Endometrial microvascular endothelial cells (primary cell): ENCODE results near the gene SPECC1. TPM values are rescaled to one million over a fixed set of nuclear protein-coding genes. Genes with fewer than 3 reads are reported as not detected.
"Not testable (repeated sequence)": the region's sequence is repeated elsewhere in the genome, so short reads cannot be mapped to it uniquely, and the experiment has no call there.

Experiments used
- in situ Hi-C: cut with HindIII; loops from 2 replicates; pipeline ENCODE4 v1.10.0; 2017; ENCODE audit warnings: low sequenced_read_pairs, low pct_unique_long_range_greater_than_20kb; ENCODE audit errors: inconsistent ontology term
- total RNA-seq: library from RNA; depleted of rRNA; stranded (reverse); fragments of >200 nt; gene quantifications from one replicate; pipeline ENCODE4 v1.2.3, GENCODE V29; 2015; ENCODE audit errors: inconsistent ontology term

The SPECC1 gene
- total RNA-seq, 1 donor from 2014 or later: 15.1 TPM

DNA sequence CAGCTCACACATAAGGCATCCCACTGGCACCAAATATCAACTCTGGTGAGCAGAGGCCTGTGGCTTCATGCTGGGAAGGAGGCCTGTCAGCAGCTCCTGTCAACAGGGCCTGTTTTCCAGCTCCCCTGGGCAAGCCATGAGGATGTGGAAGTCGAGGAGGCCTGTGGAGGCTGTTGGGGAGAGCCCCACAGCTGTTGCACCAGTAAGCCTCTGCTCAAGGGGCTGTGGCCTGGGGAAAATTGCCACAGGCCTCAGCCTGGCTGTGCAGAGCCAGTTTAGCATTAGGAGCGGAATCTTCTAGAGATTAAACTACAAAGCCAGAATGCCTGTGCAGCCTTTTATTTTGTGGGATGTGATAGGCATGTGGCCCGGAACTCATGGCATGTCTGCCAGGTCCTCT is 202.1 kb downstream of the SPECC1 start:
- in situ Hi-C loops: no loop called here

DNA sequence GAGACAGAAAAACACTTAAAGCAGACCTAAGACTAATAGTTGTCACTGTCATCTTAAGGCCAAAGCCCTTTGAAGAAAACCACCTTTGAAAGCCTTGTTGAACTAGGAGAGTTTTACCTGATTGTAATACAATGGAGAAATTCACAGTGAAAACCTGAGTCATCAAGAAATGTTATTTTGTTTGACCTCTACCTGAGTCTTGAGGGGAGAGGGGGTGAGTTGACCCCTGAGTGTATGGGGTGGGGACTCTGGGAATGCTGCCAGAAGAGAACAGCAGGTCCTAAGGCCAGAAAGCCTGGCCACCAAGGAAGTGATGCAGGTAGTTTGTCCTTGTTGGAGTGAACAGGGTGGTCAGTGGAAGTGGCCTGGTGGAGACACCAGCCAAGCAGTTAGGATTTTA is 204.3 kb downstream of the SPECC1 start:
- in situ Hi-C loops: no loop called here

DNA sequence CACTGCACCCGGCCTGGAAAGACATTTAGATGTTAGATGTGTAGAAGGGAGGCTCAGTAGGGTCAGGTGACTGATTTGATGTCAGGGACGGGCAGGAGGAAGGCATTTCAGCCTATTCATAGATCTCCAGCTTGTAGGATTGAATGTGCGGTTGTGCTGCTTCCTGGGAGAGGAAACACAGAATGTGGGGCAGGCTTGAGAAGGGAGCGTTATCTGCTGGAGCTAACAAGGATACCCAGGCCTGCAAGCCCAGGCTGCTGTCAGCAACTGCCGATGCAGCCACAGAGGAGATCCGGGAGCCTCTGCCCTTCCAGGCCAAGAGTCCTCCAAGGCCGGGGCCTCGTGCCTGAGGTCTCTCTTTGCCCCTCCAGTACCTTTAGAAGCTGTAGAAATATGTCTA is 205.6 kb downstream of the SPECC1 start:
- in situ Hi-C loops: no loop called here

DNA sequence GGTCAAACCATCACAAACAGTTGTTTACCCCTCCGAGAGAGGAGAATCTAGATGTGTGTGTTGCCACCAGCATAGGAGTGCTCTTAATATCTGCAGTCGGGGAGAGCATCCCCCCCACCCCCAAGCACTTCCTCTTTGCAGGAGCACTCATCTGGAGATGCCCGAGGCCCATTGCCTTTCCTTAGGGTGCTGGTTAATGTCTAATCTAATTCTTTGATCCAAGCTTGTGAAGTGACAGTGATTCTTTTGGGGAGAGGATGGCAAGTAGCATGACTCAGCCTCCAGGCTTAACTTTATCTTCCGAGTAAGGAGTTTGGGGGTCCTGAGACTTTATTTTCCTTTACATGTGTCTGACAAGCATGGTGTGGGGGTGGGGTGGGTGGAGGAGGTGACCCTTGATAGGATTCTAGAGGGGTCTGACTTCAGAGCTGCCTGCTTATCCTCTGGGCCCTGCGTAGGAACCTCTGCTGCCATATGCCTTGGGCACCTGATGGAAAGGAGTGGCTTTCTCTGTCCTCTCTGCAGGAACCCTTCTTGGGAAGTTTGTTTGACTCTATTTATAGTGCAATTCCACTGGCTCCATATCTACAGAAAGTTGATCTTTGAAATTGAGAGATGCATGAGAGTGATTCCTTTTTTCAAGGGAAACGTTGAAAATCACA is 207.1 kb downstream of the SPECC1 start:
- in situ Hi-C loops: no loop called here

DNA sequence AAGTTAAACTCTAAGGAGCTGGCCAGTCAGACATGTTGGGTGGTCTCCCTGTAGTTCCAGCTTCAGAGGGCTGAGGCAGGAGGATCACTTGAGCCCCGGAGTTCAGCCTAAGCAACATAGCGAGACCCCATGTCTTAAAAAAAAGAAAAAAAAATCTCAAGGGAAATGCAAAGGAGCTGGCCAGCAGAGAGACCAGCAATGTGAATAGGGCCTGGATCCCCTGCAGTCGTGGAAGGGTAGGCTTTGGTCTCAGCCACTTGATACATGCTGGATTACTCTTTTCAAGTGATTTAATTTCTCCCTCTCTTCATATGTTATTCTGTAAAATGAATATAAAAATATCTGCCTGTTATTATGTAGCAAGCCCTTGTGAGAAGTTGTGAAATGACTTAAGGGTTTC is 207.7 kb downstream of the SPECC1 start:
- in situ Hi-C loops: no loop called here

DNA sequence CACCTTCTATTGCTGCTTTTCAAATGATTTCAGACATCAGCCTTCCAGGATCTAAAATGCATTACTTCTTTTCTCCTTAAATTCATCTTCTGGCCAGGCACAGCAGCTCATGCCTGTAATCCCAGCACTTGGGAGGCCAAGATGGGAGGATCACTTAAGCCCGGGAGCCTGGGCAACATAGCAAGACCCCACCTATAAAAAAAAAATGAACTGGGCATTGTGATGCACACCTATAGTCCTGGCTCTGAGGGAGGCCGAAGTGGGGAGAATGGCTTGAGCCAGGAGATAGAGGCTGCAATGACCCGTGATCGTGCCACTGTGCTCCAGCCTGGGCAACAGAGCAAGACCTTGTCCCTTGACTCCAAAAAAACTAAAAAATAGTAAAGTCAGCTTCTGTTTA is 208.5 kb downstream of the SPECC1 start:
- in situ Hi-C loops: no loop called here

DNA sequence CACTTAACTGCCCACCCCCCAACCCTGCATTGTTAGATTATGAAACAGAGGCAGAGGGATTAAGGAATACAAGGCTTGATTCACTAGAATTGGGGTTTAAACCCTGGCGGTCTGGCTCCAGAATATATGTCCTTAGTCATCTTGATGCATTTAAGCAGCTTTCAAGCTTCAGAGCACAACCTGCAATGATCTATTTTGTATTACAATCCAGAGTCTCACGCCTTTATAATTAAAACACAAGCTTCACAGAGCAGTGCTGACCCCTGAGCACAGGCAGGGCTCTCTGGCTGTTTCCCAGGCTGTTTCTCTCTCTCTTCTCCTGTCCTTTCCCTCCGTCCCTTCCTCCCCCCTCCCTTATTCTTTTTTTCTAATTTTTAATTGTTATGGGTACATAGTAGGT is 209.1 kb downstream of the SPECC1 start:
- in situ Hi-C loops: no loop called here

DNA sequence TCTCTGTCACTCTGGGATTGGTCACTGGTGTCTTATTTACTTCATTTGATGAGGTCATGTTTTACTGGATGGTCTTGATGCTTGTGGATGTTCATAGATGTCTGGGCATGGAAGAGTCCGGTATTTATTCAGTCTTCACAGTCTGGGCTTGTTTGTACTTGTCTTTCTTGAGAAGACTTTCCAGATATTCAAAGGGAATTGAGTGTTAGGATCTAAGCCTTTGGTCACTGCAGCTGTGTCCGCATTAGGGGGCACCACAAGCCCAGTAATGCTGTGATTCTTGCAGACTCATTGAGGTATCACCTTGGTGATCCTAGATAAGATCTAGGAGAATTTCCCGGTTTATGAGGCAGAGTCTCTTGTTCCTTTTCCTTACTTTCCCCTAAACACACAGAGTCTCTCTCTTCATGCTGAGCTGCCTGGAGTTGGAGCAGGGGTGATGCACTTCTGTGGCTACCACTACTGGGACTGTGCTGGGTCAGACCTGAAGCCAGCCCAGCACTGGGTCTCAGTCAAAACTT is 214.7 kb downstream of the SPECC1 start:
- in situ Hi-C loops: no loop called here

DNA sequence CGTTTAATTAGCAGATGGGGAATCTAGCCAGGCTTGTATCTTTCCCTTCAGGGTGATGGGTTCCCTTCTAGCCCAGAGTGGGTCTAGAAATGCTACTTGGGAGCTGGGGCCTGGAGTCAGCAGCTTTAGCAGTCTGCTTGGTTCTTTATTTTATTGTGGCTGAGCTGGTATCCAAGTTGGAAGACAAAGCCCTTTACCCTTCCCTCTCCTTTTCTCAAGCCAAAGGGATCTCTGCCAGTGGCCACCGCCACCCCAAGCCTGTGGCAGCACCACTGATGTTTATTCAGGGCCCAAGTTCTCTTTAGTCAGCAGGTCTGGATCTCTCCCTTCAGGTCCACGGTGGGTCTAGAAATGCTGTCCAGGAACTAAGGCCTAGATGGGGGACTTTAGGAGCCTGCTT is 215.2 kb downstream of the SPECC1 start:
- in situ Hi-C loops: no loop called here

DNA sequence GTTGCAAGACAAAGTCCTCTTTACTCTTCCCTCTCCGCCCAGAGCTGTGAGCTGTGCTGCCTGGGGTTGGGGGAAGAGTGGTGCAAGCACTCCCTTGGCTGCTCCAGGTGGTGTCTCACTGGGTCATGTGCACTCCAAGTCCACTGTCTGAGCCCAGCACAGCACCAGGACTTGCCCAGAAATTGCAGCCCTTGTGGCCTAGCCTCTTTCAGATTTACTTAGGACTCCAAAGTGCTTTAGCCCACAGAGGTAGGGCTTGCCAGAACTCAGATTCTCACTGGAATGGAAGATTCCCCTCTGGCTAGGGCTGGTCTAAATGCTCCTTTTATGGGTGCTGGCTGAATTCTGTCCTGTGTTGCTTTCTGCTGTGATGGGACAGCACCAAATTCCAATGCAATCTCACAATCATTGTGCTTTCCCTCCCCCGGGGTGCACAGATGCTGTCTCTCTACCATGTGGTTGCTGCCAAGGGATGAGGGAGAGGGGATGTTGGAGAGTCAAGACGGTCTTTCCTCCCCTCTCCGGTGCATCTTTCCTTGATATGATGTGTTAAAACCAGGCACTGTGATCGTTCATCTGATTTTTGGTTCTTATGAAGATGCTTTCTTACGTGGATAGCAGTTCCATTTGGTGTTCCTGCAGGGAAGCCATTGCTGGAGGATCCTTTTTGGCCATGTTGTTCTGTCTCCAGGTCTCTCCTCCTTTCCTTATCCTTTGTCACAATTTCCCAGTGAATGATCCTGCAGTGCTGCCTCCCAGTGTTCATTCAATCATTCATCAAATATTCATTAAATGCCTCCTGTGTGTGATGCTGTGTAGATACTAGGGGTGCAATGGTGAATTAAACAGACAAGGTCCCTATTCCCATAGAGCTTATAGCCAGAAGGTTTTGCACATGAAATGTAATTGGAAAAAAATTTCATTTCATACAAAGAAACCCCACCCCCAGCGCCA is 216.3 kb downstream of the SPECC1 start:
- in situ Hi-C loops: no loop called here

DNA sequence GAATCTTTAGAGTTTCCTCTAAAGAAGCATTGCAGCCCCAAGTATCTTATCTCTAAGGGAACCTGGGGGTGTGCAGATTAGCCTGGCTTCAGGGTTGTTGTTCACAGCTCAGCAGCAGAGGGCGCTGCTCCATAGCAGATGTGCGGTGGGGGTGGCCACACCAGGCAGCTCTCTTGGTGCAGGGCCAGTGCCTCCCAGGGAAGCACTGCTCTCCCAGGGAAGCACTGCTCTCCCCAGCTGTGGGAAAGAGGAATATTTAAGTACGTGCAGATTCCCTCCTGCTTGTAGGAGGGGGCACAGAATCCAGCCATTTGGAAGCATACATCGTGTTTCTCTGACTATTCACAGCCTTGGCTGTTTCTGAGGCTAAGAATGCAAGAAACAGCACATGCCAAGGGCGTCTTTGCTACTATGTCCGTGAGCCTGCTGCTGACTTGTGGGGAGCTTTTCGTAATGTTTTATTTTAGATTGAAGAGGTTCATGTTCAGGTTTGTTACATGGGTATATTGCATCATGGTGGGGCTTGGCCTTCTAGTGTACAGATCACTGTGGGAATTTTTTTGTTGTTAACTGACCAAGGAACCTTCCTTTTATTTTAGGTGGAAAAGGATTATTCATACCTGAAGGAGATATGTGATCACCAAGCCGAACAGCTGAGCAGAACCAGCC is 217.8 kb downstream of the SPECC1 start:
- in situ Hi-C loops: no loop called here

DNA sequence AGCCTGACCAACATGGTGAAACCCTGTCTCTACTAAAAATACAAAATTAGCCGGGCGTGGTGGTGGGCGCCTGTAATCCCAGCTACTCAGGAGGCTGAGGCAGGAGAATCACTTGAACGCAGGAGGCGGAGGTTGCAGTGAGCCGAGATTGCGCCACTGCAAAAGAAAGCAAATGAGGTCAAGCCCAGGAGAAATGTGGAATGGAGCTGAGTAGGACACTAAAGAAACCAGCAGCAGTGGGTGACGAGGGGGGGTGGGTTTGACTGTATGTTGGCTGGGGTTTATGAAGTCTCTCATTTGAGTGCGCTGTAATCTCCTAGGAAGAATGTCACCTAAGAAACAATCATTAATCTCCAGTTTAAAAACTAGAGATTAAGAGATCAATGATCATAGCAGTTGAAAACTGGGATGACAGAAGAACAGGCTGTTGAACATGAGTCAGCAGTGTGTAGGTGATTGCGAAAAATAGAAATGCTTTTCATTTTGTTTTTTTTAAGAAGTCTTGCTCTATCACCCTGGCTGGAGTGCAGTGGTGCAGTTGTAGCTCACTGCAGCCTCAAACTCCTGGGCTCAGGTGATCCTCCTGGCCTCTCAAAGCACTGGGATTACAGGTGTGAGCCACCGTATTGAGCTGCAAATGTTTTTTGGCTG is 218.7 kb downstream of the SPECC1 start:
- in situ Hi-C loops: not testable (repeated sequence)

DNA sequence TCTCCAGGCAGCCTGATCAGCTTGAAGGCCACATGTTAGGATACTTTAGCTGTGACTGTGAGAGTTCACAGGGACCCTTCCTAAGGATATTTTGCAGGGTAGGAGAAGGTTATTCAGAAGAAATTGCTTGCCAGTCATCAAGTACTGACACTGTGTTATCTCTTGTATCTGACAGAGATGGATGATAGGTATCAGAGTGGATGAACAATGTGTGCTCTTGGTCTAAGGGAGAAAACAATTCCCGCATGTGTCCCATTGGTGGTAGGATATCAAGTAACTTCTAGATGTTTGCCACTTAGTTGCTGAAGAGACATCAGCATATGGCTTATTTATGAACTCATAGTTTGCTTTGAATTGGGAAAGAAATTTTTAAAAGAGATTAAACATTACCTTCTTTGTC is 219.3 kb downstream of the SPECC1 start:
- in situ Hi-C loops: no loop called here

DNA sequence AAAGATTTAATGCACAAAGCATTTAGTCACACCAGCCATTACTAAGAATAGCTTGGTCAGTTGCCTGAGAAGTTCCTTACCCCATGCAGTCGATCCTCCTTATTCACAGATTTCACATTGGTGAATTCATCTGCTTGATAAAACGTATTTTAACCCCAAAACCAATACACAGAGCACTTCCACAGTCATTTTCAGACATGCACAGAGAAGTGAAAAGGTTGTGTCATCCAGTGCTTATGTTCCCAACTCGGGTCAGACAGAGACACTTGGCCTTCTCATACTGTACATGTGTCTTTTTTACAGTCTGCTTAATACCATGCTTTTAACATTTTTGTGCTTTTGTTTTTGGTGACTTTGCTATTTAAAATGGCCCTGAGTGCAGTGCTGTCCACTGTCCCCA is 219.7 kb downstream of the SPECC1 start:
- in situ Hi-C loops: no loop called here

DNA sequence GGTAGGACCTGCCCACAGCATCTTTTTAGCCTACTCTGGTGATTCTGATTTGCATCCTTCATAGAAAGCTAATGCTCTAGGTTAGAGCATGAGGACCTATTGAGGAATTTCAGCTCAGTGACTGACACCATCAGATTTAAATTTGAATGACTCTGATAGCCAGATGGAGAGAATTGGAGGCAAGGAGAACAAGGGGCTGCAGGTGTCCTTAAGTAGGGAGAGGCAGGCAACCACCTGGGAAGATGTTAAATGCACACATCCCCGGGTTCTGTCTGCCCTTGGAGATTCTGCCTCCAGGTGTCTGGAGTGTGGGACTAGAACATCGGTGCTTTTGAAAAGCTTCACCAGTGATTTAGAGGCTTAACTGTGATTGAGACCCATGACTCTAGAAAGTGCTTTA is 221.8 kb downstream of the SPECC1 start:
- in situ Hi-C loops: no loop called here

DNA sequence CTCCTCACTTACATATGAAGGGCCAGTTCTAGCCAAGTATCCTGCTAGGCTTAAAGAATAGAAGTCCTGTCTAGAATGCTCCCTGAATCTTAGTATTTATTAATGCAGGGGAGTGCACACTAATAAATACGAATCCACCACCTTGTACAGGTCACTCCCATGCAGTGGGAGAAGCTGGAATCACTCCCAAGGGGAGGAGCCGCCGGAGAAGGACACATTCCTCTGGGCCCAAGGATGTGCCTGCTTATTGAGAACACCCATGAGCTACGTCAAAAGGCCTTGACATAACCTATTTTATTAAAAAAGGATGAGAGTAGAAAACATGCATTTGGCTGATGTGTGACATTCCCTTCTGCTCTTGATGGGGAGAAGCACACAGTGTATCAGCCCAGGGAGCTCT is 223.5 kb downstream of the SPECC1 start:
- in situ Hi-C loops: no loop called here

DNA sequence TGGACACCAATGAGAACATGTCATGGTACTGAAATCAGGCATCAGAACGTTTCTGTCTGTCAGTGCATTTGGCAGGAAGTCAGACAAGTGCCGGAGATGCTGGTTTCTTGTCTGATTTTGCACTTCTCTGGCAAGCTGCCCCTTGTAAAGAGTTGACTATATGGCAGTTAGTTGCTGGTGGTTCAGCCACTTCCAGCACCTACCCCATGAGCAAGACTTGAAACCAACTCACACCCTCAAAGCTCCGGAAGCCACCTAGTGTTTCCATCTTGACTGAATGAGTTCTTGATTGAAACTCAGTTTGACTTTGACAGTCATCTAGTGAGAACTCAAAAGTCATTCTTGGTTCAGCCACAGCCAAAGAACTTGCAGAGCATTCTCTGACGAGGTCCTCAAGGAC is 225.1 kb downstream of the SPECC1 start:
- in situ Hi-C loops: no loop called here

DNA sequence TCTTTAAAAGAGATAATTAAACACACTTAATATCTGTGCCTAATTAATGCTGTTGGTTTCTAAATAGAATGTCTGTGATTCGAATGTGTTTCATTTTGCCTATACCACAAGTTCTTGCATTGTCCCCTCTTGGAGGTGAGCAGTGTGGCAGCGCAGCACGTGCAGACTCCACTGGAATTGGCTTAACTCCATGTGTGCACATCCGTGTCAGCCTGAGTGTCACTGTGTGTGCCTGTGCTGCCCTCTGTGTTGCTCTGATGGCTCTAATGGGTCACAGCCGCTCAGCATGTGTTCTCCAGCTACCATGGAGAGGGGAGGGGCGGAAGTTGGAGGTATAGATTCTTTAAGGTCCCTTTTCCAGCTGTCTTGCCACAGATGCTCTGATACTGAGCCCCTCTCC is 226.6 kb downstream of the SPECC1 start:
- in situ Hi-C loops: no loop called here

DNA sequence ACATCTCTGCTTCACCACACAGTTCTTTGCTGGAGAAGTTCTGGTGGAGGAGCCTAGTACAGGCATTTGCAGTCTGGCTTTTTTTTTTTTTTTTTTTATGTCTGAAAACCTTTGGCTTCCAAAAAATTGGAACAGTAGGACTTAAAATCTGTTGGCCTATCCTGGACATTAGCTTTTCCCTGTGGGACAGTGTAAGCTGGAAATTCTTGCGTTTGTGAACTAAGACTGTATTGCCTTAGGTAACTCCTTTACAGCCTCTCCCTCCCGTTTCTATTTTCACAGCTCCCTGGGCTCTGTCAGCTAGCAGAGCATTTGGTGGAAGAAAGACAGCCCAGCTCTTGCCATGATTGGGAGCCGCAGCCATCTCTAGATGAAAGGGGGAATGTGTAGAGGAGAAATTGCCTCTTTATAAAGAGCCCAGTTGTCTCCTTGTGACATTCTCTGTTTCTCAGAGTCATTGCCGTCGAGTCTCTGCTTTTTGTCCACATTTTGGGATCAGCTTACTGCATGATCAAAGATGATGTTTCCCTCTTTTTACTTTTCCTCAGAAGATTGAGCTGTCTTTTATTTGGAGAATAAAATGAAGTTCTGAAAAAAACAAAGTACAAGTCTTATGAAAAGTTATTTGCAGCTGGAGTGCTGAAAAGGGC is 227.5 kb downstream of the SPECC1 start:
- in situ Hi-C loops: no loop called here
